B cell (primary cell): Measurements from ENCODE around the gene SHC2.
"Not testable (repeated sequence)": the region's sequence is repeated elsewhere in the genome, so short reads cannot be mapped to it uniquely, and the experiment has no call there.

Experiments
- CTCF ChIP-seq: fragments of 200-600 bp; IDR thresholded peaks from one replicate; pipeline ENCODE4 v1.8.0; 2022; ENCODE audit warnings: antibody characterized with exemption, mild to moderate bottlenecking
- EZH2 ChIP-seq: IDR thresholded peaks from 2 replicates; pipeline ENCODE4 v1.6.1; 2012; ENCODE audit warnings: borderline replicate concordance, low read depth, mild to moderate bottlenecking, moderate library complexity, low read length; ENCODE audit not compliant: insufficient read depth, poor library complexity, severe bottlenecking

- not testable (repeated sequence) for TF ChIP-seq CTCF, EZH2
Measured at GRCh38 chr19:382578-382977, 78.3 kb downstream of the SHC2 start.
